GM19372 (cell line): Measurements from ENCODE around the gene LPP.

ENCODE experiments used
- ATAC-seq: cut with Tn5 transposase; IDR thresholded peaks from one replicate; pipeline ENCODE4 v1.9.1; 2021; ENCODE audit warnings: mild to moderate bottlenecking, low read depth, moderate library complexity; ENCODE audit not compliant: unreplicated experiment

Gene LPP

DNA sequence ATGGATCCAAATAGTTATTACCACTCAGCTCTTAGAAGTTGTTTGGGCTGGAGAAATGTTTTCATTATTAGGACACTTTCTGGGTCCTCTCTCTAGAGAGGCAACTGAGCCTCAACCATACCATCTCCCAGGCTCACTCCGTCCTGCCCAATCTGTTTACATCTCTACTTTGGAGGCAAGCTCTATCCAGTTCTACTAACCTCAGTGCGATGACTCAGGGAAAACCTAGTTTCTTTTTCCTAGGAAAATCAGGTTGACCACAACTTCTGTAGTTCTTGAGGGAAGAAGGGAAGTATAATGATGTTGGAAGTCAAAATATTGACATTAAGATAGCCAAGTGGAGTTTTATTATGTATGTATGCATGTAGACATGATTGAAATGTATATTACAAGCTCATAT lies 40.4 kb downstream of the LPP start:
- ATAC-seq = no peak

DNA sequence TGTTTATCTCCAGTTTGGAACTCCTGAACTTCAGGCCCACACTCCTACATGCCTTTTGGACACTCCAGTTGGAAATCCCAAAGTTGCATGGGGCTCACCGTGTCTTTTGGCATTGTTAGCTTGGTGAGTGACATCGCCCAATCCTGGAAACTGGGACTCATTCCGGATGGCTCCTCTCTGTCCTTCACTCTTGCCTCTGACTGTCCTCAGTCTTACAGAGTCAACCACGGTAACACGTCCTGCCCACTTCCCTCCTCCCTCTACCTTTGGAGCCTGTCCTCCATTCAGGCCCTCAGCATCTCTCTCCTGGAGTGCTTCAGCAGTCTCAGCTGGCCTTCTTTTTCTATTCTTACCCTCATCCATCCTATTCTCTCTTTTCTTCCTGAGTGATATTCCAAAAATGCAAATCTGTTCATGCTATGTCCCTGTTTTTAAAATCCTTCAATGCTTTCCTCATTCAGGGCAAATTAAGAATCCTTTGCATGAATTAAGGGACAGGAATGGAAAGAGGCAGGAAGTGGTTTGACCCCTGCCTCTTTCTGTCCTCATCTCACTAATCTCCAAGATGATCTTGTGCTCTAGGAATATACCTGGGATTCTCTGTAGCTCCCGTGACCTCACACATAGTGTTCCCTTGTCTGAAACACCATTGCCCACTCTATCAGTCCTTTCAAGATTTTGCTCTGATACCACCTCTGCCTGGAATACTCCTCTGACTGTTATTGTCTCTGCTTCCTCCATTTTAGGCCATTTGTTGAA lies 42.5 kb downstream of the LPP start:
- ATAC-seq = no peak

DNA sequence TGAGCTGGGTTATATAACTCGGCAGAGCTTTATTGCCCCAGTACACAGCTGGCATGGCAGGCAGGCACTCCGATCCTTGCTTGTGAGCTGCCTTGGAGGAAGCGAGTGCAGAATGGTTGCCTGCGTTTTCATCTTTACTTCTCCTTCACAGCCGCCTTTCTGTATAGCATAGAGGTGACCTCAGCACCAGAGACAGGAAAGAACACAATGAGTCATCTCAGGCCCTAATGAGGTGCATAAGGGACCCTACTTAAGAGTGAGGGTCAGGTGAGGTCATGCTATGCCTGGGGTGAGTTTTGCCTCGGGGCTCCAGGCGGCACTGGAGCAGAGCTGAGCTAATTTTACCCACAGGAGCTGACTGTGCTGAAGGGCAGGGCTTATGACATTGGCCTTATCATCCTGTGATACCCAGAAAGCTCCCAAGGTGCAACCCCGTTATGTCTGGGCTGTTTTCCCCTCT lies 43.5 kb downstream of the LPP start:
- ATAC-seq = no peak

- ATAC-seq = no peak
Observed at GRCh38 chr3:188198001-188198400, 44.0 kb downstream of the LPP start.

- ATAC-seq = no peak
Observed at GRCh38 chr3:188198760-188199327, 44.9 kb downstream of the LPP start.

DNA sequence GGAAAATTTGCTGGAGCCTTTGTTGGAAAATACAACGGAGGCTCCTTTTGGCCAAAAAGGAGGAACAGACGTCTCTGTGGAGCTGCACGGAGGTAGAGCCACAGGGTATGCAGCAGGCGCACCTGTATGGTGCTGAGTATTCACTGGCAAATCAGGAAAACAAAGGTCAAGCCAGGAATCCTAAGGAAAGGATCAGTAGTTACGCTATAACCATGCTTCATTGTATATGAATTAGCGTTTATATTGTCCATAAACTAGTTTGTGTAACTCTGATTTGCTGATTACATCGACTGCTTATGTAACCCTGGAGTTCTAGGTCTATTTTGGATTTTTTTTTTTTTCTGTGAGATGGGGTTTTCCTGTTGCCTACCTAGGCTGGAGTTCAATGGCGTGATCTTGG lies 45.4 kb downstream of the LPP start:
- ATAC-seq = no peak

GRCh38 chr3:188200481-188200880 lies 46.5 kb downstream of the LPP start:
- no peak for ATAC-seq

GRCh38 chr3:188202358-188203138 lies 48.6 kb downstream of the LPP start:
- ATAC-seq = no peak

DNA sequence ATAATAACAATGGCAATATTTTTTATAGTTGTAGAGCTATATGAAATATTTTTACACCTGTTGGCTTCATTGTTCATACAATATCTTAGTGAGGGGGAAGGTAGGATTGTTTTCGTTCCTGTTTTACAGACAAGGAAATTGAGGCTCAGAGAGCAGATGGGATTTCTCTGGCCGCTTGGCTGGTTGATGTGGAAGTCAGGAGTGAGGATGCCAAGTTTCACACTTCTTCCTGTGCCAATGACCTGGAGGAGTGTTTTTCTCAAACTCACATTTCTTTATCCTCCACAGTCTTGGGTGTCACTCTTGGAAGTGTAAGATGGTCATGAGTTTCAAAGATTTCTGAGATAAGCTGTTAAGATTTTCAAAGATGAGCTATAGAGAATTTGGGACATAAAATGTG lies 50.6 kb downstream of the LPP start:
- no peak for ATAC-seq

DNA sequence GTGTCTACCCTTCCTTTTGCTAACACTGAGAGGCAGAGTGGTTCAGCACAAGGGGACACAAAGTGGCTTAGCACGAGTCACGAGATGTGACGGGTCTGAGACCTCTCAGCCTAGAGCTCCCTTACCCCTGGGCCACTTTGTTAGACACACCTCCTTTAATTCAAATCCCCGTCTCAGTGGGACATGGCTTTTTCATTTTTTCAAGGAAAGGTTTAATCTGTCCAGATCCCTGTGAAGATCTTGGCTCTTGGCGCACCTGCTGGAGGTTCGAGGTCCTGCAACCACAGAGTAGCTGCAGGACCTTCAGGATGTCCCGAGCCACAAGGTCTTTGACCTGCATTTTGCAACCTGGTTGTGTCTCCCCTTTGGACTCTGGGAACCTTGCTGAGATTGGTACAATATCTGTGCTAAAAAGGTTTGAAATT lies 52.0 kb downstream of the LPP start:
- ATAC-seq = no peak

DNA sequence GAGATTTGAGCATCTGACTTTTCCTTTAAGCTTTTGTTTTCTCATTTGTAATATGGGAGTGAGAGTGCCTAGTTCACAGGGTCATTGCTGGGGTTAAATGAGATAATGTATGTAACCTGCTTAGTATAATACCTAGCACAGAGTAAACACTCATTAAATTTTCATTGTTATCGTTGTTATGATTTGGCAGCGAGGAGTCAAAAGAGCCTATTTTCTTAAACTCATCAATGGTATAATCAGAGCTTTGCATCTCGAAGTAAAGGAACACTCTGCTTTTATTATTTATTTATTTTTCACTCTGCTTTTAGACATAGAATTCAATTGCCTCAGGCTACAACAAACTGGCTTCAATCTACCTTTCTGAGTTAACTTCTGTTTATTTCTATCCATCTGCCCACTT lies 52.8 kb downstream of the LPP start:
- no peak for ATAC-seq

GRCh38 chr3:188207941-188208515 lies 54.1 kb downstream of the LPP start:
- ATAC-seq = no peak

- ATAC-seq = no peak
Observed at GRCh38 chr3:188208516-188208981, 54.6 kb downstream of the LPP start.

- ATAC-seq = no peak
Observed at GRCh38 chr3:188209034-188209433, 55.1 kb downstream of the LPP start.

DNA sequence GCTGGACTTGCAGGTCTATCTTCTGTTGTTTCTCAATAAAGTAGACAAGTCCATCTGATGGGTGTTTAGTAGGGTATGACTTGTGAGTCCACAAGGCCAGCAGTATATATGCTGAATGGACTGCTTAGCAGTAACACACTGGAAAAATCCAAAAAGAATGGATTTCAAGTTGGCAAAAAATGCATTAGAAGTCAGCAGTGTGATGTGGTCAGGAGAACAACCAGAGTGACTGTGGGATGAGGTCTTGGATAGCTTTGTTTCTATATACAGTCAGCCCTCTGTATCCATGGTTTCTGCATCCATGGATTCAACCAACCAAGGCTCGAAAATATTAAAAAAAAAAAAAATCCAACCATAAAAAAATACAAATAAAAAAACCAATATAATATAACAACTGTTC lies 55.8 kb downstream of the LPP start:
- ATAC-seq = no peak

- ATAC-seq = no peak
Observed at GRCh38 chr3:188211476-188211875, 57.5 kb downstream of the LPP start.

- no peak for ATAC-seq
Observed at GRCh38 chr3:188212308-188212969, 58.5 kb downstream of the LPP start.

GRCh38 chr3:188214442-188214841 lies 60.5 kb downstream of the LPP start:
- ATAC-seq = no peak

GRCh38 chr3:188215129-188215528 lies 61.2 kb downstream of the LPP start:
- no peak for ATAC-seq

- ATAC-seq = no peak
Observed at GRCh38 chr3:188217011-188217463, 63.1 kb downstream of the LPP start.
